HEK293 (cell line): ENCODE results near the gene ADAMTS9.

Source experiments
- CTCF ChIA-PET: fragments of 350-600 bp; formaldehyde crosslinking; extraction: SDS; loops from one replicate; lab custom pipeline; 2021; ENCODE audit warnings: antibody characterized with exemption; lab: Yijun Ruan, JAX
- POLR2A ChIA-PET: fragments of 300-600 bp; formaldehyde crosslinking; extraction: SDS; loops from one replicate; lab custom pipeline; 2020; ENCODE audit warnings: antibody characterized with exemption, inconsistent platforms; lab: Yijun Ruan, JAX
- H3K27ac ChIP-seq: fragments of 200-500 bp; sonication (Bioruptor generic); 2 replicates; pipeline ENCODE4 v1.5.1; 2014; ENCODE audit warnings: low read depth, low read length, control low read depth, inconsistent platforms; ENCODE audit errors: extremely low read depth
- H3K36me3 ChIP-seq, 2 experiments: fragments of 200-500 bp in 1 of 2; sonication (Bioruptor generic) in 1 of 2; 1 replicate in 1 of 2; 2 replicates in 1 of 2; pipeline ENCODE4 v1.5.1; 2014 to 2017; ENCODE audit warnings: inconsistent platforms in 2 of 2, low read length in 2 of 2; ENCODE audit not compliant: control insufficient read depth in 2 of 2, insufficient read depth in 1 of 2
- H3K4me1 ChIP-seq: fragments of 200-500 bp; sonication (Bioruptor generic); 2 replicates; pipeline ENCODE4 v1.5.1; 2014; ENCODE audit warnings: mild to moderate bottlenecking, low read length, inconsistent platforms; ENCODE audit not compliant: control insufficient read depth, insufficient read depth
- H3K4me3 ChIP-seq: 2 replicates; pipeline ENCODE4 v1.5.1; 2011; ENCODE audit warnings: low read depth, mild to moderate bottlenecking, control low read depth, low read length, moderate library complexity
- H3K9me3 ChIP-seq: fragments of 200-500 bp; sonication (Bioruptor generic); 2 replicates; pipeline ENCODE4 v1.5.1; 2014; ENCODE audit warnings: low read depth, low read length, inconsistent platforms; ENCODE audit not compliant: control insufficient read depth, insufficient read depth
- KLF7 ChIP-seq: fragments of 450-650 bp; formaldehyde crosslinking; IDR thresholded peaks from 2 replicates; pipeline ENCODE4 v1.5.1; 2016; ENCODE audit warnings: missing biosample characterization, missing genetic modification characterization, borderline replicate concordance
- RBAK ChIP-seq: fragments of 450-650 bp; formaldehyde crosslinking; IDR thresholded peaks from 2 replicates; pipeline ENCODE4 v1.5.1; 2016; ENCODE audit warnings: missing biosample characterization, missing genetic modification characterization
- ZNF16 ChIP-seq: fragments of 450-650 bp; formaldehyde crosslinking; IDR thresholded peaks from 2 replicates; pipeline ENCODE4 v1.5.1; 2016; ENCODE audit warnings: low read depth, missing biosample characterization, missing genetic modification characterization
- ZNF184 ChIP-seq: fragments of 450-650 bp; IDR thresholded peaks from 2 replicates; pipeline ENCODE4 v1.5.1; 2018; ENCODE audit warnings: missing biosample characterization, mild to moderate bottlenecking, missing genetic modification characterization
- ZNF19 ChIP-seq: fragments of 450-650 bp; formaldehyde crosslinking; IDR thresholded peaks from 2 replicates; pipeline ENCODE4; 2016; ENCODE audit warnings: missing biosample characterization, missing genetic modification characterization, low read depth
- ZNF324 ChIP-seq: fragments of 450-650 bp; formaldehyde crosslinking; IDR thresholded peaks from 2 replicates; pipeline ENCODE4 v1.5.1; 2016; ENCODE audit warnings: missing biosample characterization, missing genetic modification characterization
- ZNF473 ChIP-seq: fragments of 450-650 bp; formaldehyde crosslinking; IDR thresholded peaks from 2 replicates; pipeline ENCODE4 v1.5.1; 2017; ENCODE audit warnings: missing biosample characterization, missing genetic modification characterization
- ZNF48 ChIP-seq: fragments of 450-650 bp; formaldehyde crosslinking; IDR thresholded peaks from 2 replicates; pipeline ENCODE4 v1.5.1; 2016; ENCODE audit warnings: missing biosample characterization, missing genetic modification characterization
- ZNF571 ChIP-seq: fragments of 450-650 bp; formaldehyde crosslinking; IDR thresholded peaks from 2 replicates; pipeline ENCODE4 v1.5.0; 2017; ENCODE audit warnings: missing biosample characterization, missing genetic modification characterization
- ZNF600 ChIP-seq: fragments of 450-650 bp; formaldehyde crosslinking; IDR thresholded peaks from 2 replicates; pipeline ENCODE4 v1.5.1; 2016; ENCODE audit warnings: missing biosample characterization, missing genetic modification characterization
- ZNF830 ChIP-seq: fragments of 450-650 bp; IDR thresholded peaks from 2 replicates; pipeline ENCODE4 v1.5.0; 2018; ENCODE audit warnings: missing biosample characterization, missing genetic modification characterization, low read depth, mild to moderate bottlenecking, moderate library complexity
- ZNF843 ChIP-seq: fragments of 450-650 bp; formaldehyde crosslinking; IDR thresholded peaks from 2 replicates; pipeline ENCODE4 v1.5.1; 2016; ENCODE audit warnings: missing biosample characterization, missing genetic modification characterization
- ZSCAN16 ChIP-seq: fragments of 450-650 bp; formaldehyde crosslinking; IDR thresholded peaks from 2 replicates; pipeline ENCODE4 v1.5.1; 2016; ENCODE audit warnings: missing biosample characterization, missing genetic modification characterization
- TF ChIP-seq, protein P1 (sequence below): fragments of 450-650 bp; formaldehyde crosslinking; IDR thresholded peaks from 2 replicates; pipeline ENCODE4 v1.5.1; 2016; ENCODE audit warnings: missing biosample characterization, missing genetic modification characterization, borderline replicate concordance
- TF ChIP-seq, protein P2 (sequence below): fragments of 450-650 bp; formaldehyde crosslinking; IDR thresholded peaks from 2 replicates; pipeline ENCODE4 v1.5.1; 2017; ENCODE audit warnings: missing biosample characterization, missing genetic modification characterization
- TF ChIP-seq, protein P3 (sequence below): fragments of 450-650 bp; formaldehyde crosslinking; IDR thresholded peaks from 2 replicates; pipeline ENCODE4 v1.5.1; 2016; ENCODE audit warnings: missing biosample characterization, missing genetic modification characterization
- TF ChIP-seq, protein P4 (sequence below): fragments of 450-650 bp; formaldehyde crosslinking; IDR thresholded peaks from 2 replicates; pipeline ENCODE4 v1.5.1; 2016; ENCODE audit warnings: missing biosample characterization, missing genetic modification characterization

ADAMTS9 gene

DNA sequence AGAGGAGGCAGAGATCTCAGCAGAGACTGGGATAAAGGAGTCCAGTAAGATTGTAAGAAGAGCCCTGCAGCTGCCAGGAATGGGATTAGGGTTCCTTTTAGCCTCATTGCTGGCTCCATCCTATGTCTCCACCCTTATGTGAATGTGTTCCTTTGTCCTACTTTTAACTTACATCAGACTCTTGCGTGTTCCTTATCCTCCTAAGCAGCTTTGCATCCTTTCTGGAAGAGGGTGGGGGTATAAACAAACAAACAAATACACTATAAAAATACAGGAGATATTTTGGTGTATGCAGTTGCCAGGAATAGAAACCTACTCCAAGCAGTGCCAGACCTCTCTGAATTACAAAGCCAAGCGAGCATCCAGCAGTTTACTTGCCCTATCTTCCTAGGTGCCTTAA, 194.7 kb downstream of the ADAMTS9 start (continued):
- TF ChIP-seq ZNF16 (tag by site-specific recombination) (no peak), ZNF48 (no peak), ZNF571 (tag by site-specific recombination) (no peak), ZSCAN16 (no peak)

DNA sequence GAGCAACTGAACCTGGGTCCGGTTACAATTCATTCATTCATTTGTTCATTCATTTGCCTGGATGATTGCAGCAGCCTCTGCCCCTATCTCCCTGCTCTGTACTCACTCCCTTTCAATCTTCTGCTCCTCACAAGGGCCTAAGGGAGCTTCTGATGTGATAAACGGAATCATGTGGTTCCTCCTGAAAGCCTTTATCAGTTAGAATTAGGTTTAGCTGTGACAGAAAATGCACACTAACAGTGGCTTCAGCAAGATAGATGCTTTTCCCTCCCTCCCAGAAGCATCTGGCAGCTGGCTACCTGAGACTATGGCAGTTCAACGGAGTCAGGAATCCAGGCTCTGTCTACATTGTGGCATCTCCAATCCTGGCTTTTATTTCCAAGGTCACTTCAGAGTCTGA, 196.0 kb downstream of the ADAMTS9 start:
- POLR2A ChIA-PET, result no interaction called here
- TF ChIP-seq, protein P1, sequence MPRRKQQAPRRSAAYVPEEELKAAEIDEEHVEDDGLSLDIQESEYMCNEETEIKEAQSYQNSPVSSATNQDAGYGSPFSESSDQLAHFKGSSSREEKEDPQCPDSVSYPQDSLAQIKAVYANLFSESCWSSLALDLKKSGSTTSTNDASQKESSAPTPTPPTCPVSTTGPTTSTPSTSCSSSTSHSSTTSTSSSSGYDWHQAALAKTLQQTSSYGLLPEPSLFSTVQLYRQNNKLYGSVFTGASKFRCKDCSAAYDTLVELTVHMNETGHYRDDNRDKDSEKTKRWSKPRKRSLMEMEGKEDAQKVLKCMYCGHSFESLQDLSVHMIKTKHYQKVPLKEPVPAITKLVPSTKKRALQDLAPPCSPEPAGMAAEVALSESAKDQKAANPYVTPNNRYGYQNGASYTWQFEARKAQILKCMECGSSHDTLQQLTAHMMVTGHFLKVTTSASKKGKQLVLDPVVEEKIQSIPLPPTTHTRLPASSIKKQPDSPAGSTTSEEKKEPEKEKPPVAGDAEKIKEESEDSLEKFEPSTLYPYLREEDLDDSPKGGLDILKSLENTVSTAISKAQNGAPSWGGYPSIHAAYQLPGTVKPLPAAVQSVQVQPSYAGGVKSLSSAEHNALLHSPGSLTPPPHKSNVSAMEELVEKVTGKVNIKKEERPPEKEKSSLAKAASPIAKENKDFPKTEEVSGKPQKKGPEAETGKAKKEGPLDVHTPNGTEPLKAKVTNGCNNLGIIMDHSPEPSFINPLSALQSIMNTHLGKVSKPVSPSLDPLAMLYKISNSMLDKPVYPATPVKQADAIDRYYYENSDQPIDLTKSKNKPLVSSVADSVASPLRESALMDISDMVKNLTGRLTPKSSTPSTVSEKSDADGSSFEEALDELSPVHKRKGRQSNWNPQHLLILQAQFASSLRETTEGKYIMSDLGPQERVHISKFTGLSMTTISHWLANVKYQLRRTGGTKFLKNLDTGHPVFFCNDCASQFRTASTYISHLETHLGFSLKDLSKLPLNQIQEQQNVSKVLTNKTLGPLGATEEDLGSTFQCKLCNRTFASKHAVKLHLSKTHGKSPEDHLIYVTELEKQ (tag by site-specific recombination), result no peak
- TF ChIP-seq, protein P2, sequence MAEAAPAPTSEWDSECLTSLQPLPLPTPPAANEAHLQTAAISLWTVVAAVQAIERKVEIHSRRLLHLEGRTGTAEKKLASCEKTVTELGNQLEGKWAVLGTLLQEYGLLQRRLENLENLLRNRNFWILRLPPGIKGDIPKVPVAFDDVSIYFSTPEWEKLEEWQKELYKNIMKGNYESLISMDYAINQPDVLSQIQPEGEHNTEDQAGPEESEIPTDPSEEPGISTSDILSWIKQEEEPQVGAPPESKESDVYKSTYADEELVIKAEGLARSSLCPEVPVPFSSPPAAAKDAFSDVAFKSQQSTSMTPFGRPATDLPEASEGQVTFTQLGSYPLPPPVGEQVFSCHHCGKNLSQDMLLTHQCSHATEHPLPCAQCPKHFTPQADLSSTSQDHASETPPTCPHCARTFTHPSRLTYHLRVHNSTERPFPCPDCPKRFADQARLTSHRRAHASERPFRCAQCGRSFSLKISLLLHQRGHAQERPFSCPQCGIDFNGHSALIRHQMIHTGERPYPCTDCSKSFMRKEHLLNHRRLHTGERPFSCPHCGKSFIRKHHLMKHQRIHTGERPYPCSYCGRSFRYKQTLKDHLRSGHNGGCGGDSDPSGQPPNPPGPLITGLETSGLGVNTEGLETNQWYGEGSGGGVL, result no peak
- no peak for TF ChIP-seq KLF7 (tag by site-specific recombination)
- TF ChIP-seq ZNF16 (tag by site-specific recombination), result no peak
- TF ChIP-seq ZNF473 (tag by site-specific recombination), result no peak
- no peak for TF ChIP-seq ZNF830 (tag by site-specific recombination)
- no peak for TF ChIP-seq ZNF19 (tag by site-specific recombination)
- TF ChIP-seq RBAK, result no peak
- TF ChIP-seq ZNF843, result no peak
- TF ChIP-seq ZNF324, result no peak
- TF ChIP-seq ZNF600 (tag by site-specific recombination), result no peak
- TF ChIP-seq, protein P3, sequence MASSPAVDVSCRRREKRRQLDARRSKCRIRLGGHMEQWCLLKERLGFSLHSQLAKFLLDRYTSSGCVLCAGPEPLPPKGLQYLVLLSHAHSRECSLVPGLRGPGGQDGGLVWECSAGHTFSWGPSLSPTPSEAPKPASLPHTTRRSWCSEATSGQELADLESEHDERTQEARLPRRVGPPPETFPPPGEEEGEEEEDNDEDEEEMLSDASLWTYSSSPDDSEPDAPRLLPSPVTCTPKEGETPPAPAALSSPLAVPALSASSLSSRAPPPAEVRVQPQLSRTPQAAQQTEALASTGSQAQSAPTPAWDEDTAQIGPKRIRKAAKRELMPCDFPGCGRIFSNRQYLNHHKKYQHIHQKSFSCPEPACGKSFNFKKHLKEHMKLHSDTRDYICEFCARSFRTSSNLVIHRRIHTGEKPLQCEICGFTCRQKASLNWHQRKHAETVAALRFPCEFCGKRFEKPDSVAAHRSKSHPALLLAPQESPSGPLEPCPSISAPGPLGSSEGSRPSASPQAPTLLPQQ (tag by site-specific recombination), result no peak
- TF ChIP-seq, protein P4, sequence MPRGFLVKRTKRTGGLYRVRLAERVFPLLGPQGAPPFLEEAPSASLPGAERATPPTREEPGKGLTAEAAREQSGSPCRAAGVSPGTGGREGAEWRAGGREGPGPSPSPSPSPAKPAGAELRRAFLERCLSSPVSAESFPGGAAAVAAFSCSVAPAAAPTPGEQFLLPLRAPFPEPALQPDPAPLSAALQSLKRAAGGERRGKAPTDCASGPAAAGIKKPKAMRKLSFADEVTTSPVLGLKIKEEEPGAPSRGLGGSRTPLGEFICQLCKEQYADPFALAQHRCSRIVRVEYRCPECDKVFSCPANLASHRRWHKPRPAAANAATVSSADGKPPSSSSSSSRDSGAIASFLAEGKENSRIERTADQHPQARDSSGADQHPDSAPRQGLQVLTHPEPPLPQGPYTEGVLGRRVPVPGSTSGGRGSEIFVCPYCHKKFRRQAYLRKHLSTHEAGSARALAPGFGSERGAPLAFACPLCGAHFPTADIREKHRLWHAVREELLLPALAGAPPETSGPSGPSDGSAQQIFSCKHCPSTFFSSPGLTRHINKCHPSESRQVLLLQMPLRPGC (tag by site-specific recombination), result no peak
- TF ChIP-seq ZNF184 (tag by site-specific recombination), result no peak
- Histone ChIP-seq H3K4me3 (no peak overlapping the region), H3K27ac (no peak overlapping the region), H3K4me1 (peaks cover 10% of the 10 kb centered on the region), H3K36me3 (no peaks in the 10 kb centered on the region), H3K9me3 (no peaks in the 10 kb centered on the region)
- CTCF ChIA-PET, result interaction anchor here (0.6 kb wide), 1 partner anchor 160 kb away, joined by 3 read pairs; no protein-coding TSS in a partner anchor
